Panc1 (cell line): Measurements from ENCODE around the gene CNDP1.

ENCODE experiments used
- POLR2AphosphoS5 ChIP-seq: IDR thresholded peaks from 2 replicates; pipeline ENCODE4 v1.6.1; 2012; ENCODE audit warnings: mild to moderate bottlenecking, low read depth, low read length, moderate library complexity
- TCF7L2 ChIP-seq: IDR thresholded peaks from 2 replicates; pipeline ENCODE4 v1.6.1; 2011; ENCODE audit warnings: mild to moderate bottlenecking, low read depth, low read length, inconsistent platforms
- TF ChIP-seq, protein P1 (sequence below): fragments of 450-650 bp; IDR thresholded peaks from 2 replicates; pipeline ENCODE4 v1.5.1; 2017; ENCODE audit warnings: mild to moderate bottlenecking

GRCh38 chr18:74609535-74609934 lies 75.2 kb downstream of the CNDP1 start:
- TF ChIP-seq POLR2AphosphoS5, result no peak
- TF ChIP-seq, protein P1, sequence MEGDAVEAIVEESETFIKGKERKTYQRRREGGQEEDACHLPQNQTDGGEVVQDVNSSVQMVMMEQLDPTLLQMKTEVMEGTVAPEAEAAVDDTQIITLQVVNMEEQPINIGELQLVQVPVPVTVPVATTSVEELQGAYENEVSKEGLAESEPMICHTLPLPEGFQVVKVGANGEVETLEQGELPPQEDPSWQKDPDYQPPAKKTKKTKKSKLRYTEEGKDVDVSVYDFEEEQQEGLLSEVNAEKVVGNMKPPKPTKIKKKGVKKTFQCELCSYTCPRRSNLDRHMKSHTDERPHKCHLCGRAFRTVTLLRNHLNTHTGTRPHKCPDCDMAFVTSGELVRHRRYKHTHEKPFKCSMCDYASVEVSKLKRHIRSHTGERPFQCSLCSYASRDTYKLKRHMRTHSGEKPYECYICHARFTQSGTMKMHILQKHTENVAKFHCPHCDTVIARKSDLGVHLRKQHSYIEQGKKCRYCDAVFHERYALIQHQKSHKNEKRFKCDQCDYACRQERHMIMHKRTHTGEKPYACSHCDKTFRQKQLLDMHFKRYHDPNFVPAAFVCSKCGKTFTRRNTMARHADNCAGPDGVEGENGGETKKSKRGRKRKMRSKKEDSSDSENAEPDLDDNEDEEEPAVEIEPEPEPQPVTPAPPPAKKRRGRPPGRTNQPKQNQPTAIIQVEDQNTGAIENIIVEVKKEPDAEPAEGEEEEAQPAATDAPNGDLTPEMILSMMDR, result no peak
- TF ChIP-seq TCF7L2, result no peak
